Activated CD4-positive, alpha-beta T cell treated with anti-CD3 and anti-CD28 coated beads, Interleukin-2, Interleukin-6, amounts not matched to agents 100 ng/mL and 50 ng/mL, durations not matched to agents 16 hours and 8 hours (primary cell): ENCODE results near the gene LDB3.

ENCODE experiments used
- DNase-seq: peaks from one replicate; pipeline ENCODE4 v3.0.0-alpha.2; 2020

Gene LDB3

GRCh38 chr10:86769991-86770390 is 101.7 kb downstream of the LDB3 start:
- no peak for DNase-seq

- DNase-seq: no peak
These were observed 102.2 kb downstream of the LDB3 start for GRCh38 chr10:86770412-86770960.

DNA sequence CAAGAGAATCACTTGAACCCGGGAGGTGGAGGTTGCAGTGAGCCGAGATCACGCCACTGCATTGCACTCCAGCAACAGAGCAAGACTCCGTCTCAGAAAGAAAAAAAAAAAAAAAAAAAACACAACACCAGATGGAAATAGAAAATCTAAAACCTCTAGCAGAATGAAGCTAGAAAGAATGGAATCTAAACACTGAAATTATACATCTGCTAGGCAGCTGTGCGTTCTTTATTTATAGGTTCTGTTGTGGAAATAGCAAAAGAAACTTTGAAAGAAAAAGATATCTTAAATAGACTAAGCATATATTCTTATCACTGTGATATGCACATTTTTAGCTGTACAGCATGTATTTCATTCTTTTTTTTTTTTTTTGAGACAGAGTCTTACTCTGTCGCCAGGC is 105.2 kb downstream of the LDB3 start:
- no peak for DNase-seq

- DNase-seq: peak; percentile 51
These were observed 107.0 kb downstream of the LDB3 start for GRCh38 chr10:86775056-86775869.

DNA sequence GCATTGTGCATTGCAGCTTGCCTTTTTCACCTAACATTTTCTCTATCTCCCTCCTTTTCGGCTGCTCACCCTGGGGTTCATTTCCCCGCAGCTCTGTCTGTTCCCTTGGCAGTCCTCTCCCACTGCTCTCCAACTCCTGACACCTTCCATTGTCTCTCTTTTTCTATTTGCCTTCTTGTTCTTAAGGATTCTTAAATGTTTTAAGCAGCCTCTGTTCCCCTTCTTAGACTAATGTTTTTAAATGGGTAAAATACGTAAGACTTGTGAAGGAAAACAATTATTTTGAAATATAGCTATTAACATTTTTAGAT is 107.5 kb downstream of the LDB3 start:
- no peak for DNase-seq

- DNase-seq: no peak
These were observed 111.1 kb downstream of the LDB3 start for GRCh38 chr10:86779220-86780017.

DNA sequence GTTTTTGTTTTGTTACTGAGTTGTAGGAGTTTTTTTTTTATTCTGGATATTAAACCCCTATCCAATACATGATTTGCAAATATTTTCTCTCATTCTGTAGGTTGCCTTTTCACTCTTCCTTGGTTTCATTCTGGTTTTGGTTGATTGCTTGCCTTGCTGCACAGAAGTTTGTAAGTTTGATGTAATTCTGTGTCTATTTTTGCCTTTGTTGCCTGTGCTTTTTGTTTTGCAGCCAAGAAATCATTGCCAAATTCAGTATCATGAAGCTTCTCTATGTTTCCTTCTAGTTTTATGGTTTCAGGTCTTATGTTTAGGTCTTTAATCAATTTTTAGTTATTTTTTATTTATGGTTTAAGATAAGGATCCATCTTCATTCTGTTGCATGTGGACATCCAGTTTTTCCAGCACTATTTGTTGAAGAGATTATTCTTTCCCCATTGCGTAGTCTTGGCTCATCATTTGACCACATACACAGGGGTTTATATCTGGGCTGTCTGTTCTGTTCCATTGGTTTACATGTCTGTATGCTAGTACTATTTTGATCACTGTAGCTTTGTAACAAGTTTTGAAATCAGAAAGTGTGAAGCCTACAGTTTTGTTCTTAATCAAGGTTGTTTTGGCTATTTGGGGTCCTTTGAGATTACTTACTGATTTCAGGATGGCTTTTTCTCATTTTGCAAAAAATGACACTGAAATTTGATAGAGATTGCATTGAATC is 114.5 kb downstream of the LDB3 start:
- DNase-seq: peak; percentile 59

DNA sequence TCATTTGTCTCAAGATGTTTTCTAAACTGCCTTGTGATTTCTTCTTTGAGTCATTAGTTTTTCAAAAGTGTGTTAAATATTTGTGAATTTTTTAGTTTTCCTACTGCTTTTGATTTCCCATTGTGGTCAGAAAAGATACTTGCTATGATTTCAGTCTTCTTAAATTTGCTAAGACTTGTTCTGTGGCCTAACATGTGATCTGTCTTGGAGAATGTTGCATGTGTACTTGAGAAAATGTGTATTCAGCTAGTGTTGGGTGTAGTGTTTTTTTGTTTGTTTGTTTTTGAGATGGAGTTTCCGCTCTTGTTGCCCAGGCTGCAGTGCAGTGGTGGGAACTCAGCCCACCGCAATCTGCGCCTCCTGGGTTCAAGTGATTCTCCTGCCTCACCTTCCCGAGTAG is 116.7 kb downstream of the LDB3 start:
- no peak for DNase-seq
